Measurements from ENCODE around the gene HYI. TPM values are rescaled to one million over a fixed set of nuclear protein-coding genes. Genes with fewer than 3 reads are reported as not detected.

Gene HYI
- total and polyA plus RNA-seq, 2 donors from 2014 or later, result 50.5 to 91.2 TPM

DNA sequence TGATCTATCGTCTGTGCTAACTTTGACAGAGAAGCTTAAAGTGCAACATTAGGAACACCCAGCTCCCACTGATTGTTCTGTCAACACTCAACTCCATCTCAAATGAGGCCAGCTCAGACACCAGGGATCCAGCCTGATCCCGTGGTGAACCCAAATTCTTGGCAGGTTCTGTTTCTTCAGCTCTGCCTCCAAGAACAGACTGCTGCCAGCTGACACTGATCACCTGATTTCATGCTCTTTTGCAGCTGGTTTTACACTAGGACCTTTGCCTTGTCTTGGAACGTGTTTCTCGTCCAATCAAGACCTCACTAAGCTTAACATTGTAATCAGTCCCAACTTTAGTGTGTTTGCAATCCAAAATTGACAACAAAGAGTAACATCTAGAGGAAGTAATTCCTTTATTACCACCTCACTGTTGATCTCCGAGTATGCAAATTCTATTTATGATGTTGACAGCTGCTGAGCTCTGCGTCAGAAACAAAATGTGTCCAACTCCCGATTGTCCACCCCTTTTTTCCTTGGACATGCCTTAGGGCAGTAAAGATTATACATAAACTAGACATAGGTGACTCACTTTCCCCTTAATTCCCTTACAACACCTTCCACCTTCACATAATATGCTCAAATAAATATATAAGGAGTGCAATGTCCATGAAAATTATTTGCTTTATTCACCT, 1.6 kb upstream of the HYI start:
- H3K4me1 ChIP-seq (ENCODE audit: control insufficient read depth in 2 of 3, insufficient read depth in 2 of 3, low read depth in 1 of 3, low read length in 3 of 3), result peaks cover 0 to 14% (median 0%) of the 10 kb centered on the region in 3 donors
- intact Hi-C loops (cut with DNase I), result no loop called here
- H3K27me3 ChIP-seq (ENCODE audit: control insufficient read depth, insufficient read depth, low read length), result no peaks in the 10 kb centered on the region
- H3K9me3 ChIP-seq (ENCODE audit: control insufficient read depth in 2 of 3, insufficient read depth in 1 of 3, low read length in 3 of 3), result no peaks in the 10 kb centered on the region
- H3K36me3 ChIP-seq (ENCODE audit: control insufficient read depth in 2 of 3, insufficient read depth in 3 of 3, low read length in 3 of 3), result peaks cover 0 to 8% (median 6%) of the 10 kb centered on the region in 3 donors
- no peak overlapping the region for H3K27ac ChIP-seq (ENCODE audit: low read depth in 2 of 2, low read length in 2 of 2)
- TF ChIP-seq, protein P1, sequence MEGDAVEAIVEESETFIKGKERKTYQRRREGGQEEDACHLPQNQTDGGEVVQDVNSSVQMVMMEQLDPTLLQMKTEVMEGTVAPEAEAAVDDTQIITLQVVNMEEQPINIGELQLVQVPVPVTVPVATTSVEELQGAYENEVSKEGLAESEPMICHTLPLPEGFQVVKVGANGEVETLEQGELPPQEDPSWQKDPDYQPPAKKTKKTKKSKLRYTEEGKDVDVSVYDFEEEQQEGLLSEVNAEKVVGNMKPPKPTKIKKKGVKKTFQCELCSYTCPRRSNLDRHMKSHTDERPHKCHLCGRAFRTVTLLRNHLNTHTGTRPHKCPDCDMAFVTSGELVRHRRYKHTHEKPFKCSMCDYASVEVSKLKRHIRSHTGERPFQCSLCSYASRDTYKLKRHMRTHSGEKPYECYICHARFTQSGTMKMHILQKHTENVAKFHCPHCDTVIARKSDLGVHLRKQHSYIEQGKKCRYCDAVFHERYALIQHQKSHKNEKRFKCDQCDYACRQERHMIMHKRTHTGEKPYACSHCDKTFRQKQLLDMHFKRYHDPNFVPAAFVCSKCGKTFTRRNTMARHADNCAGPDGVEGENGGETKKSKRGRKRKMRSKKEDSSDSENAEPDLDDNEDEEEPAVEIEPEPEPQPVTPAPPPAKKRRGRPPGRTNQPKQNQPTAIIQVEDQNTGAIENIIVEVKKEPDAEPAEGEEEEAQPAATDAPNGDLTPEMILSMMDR (IDR thresholded peaks at IDR 0.05; ENCODE audit: borderline replicate concordance, extremely low read depth, insufficient read depth), result no peak
- H3K9ac ChIP-seq (ENCODE audit: low read length in 3 of 3), result no peak overlapping the region
- DNase-seq (no peak), FAIRE-seq (no peak)
- H3K4me3 ChIP-seq (ENCODE audit: low read length in 3 of 3), result peak overlapping the region in 1 of 3 donors; percentile 10

DNA sequence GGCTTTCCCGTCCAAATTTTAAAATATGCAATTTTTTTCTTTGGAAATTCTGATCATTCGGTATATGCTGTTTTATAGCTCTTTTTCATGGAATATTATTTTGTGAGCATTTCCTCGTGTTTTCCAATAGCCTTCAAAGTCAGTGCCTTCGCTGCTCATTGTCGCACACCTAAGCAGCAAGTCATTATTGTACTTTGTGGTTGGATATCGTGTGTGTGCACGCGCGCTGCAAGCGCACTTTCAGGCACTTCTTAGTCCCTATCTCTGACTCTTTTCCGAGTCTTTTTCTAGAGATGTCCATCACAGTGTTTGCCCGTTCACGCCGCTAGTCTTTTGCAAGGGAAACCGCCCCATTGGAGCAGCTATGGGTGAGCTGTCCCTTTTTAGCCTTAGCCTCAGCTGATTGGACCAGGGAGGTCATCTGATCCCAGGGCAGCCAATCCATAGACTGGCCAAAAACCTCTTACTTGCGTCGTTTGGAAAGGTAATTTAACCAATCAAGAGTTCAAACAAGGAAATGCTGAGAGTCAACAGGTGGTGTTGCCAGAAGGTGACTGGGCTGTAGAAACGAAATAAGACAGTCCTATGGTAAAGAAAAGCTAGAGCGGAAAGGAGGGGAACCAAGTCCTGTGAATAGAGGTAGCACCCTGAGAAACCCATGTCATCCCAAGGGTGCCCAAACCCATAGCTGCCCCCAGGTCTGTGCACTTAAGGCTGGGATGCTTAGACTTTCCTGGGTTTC, 710 bp upstream of the HYI start:
- H3K36me3 ChIP-seq (ENCODE audit: control insufficient read depth in 2 of 3, insufficient read depth in 3 of 3, low read length in 3 of 3), result peaks cover 2 to 17% (median 11%) of the 10 kb centered on the region in 3 donors
- TF ChIP-seq, protein P1 (IDR thresholded peaks at IDR 0.05; ENCODE audit: borderline replicate concordance, extremely low read depth, insufficient read depth), result no peak
- DNase-seq (peak; percentile 72 to 92 (median 83)), FAIRE-seq (no peak)
- H3K9ac ChIP-seq (ENCODE audit: low read length in 3 of 3), result peak overlapping the region; percentile 20 to 70 (median 48)
- intact Hi-C loops (cut with DNase I), result no loop called here
- H3K27ac ChIP-seq (ENCODE audit: low read depth in 2 of 2, low read length in 2 of 2), result peak overlapping the region; percentile 47 to 82
- H3K4me1 ChIP-seq (ENCODE audit: control insufficient read depth in 2 of 3, insufficient read depth in 2 of 3, low read depth in 1 of 3, low read length in 3 of 3), result peaks cover 0 to 14% (median 3%) of the 10 kb centered on the region in 3 donors
- H3K4me3 ChIP-seq (ENCODE audit: low read length in 3 of 3), result peak overlapping the region; percentile 67 to 72 (median 67)
- H3K9me3 ChIP-seq (ENCODE audit: control insufficient read depth in 2 of 3, insufficient read depth in 1 of 3, low read length in 3 of 3), result no peaks in the 10 kb centered on the region
- no peaks in the 10 kb centered on the region for H3K27me3 ChIP-seq (ENCODE audit: control insufficient read depth, insufficient read depth, low read length)

DNA sequence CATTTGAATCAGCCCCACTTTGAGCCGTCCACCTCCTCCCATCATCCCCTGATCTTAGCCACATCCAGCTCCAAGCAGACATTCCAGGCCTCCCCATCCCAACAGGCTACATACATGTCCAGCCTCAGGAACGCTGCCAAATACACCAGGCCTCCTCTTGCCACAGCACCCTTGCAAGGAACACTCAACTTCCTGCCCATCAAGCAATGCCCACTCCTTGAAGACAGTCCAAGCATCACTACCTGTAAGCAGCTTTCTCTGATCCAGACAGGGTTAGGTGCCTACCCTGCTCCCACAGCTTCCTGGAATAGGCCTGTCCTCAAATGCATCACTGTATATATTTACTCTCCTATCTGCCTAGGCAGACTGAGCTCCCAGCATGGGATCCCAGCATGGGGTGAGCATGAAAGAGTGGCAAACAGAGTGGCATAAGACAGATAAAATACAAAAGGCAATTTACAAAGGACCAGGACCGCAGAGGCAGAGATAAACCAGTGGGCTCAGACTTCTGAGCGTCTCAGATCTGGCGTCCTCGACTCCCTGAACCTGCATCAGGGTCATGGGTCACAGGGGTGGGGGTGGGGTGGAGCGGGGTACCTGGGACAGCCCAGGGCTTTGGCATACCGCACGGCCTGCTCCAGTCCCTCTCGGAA, 816 bp downstream of the HYI start:
- H3K4me3 ChIP-seq (ENCODE audit: low read length in 3 of 3), result peak overlapping the region; percentile 2 to 44 (median 23)
- TF ChIP-seq, protein P1 (IDR thresholded peaks at IDR 0.05; ENCODE audit: borderline replicate concordance, extremely low read depth, insufficient read depth), result no peak
- peaks cover 0 to 18% (median 12%) of the 10 kb centered on the region in 3 donors for H3K4me1 ChIP-seq (ENCODE audit: control insufficient read depth in 2 of 3, insufficient read depth in 2 of 3, low read depth in 1 of 3, low read length in 3 of 3)
- no peaks in the 10 kb centered on the region for H3K9me3 ChIP-seq (ENCODE audit: control insufficient read depth in 2 of 3, insufficient read depth in 1 of 3, low read length in 3 of 3)
- H3K27me3 ChIP-seq (ENCODE audit: control insufficient read depth, insufficient read depth, low read length), result no peaks in the 10 kb centered on the region
- DNase-seq (peak in 1 of 5 donors; percentile 30), FAIRE-seq (no peak)
- intact Hi-C loops (cut with DNase I), result no loop called here
- H3K9ac ChIP-seq (ENCODE audit: low read length in 3 of 3), result peak overlapping the region in 2 of 3 donors; percentile 3 to 37
- H3K27ac ChIP-seq (ENCODE audit: low read depth in 2 of 2, low read length in 2 of 2), result peak overlapping the region; percentile 82 to 92
- peaks cover 7 to 30% (median 11%) of the 10 kb centered on the region in 3 donors for H3K36me3 ChIP-seq (ENCODE audit: control insufficient read depth in 2 of 3, insufficient read depth in 3 of 3, low read length in 3 of 3)
